SHP77 (cell line): Measurements from ENCODE around the gene PPP2R5C.

Experiments
- DNase-seq, 2 experiments: peaks; one replicate each; lab custom pipeline; 2025; lab: John Stamatoyannopoulos, UW

Gene PPP2R5C

DNA sequence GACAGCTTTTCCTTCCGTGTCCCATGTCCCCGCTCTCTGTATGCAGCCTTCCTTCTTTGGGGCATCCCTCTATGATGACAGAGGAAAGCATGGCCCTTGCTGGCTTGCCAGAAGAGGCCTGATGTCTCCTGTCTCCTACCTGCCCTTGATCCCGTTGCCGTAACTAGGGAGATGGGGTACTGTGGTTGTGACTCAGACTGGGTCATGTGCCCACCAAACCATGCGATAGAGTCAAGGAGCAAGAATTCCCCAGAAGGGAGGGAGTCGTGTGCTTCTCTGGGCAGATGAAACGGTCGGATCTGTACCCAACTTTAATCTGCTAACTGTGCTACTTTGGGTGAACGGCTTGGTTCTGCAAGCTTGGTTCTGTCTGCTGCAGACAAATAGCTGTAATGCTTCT is 103.8 kb downstream of the PPP2R5C start:
- no peak for DNase-seq

DNA sequence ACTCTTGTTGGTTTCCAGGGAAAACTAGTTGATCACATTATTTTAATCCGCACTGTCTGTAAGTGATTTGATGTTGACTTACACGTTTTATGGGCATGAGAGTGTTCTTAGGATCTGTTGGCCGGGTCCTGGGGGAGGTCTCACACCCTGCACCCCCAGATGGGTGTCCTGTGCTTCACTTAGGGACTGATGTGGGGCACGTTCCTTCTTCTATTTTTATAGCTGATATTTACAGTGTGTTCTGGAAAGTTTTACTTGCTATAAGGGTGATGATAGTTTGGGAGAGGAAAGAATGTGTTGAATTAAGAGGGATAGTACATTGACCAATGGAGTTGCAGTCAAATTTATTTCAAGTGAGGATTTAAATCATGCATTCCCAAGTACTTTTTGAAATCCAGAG is 106.3 kb downstream of the PPP2R5C start:
- DNase-seq: no peak

DNA sequence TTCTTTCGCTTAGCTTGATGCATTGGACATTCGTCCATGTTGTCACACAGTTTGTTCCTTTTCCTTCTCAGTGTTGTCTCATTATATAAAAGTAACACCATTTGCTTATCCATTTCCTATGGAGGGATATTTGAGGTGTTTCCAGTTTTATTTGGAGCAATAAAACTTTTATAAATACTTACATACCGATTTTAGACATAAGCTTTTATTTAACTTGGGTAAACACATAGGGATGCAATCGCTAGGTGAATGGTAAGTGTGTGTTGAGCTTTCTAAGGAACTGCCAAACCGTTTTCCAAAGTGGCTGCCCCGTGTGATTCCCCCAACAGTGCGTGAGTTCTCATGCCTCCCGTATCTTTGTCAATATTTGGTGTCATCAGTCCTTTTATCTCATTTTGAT is 107.7 kb downstream of the PPP2R5C start:
- DNase-seq: no peak

DNA sequence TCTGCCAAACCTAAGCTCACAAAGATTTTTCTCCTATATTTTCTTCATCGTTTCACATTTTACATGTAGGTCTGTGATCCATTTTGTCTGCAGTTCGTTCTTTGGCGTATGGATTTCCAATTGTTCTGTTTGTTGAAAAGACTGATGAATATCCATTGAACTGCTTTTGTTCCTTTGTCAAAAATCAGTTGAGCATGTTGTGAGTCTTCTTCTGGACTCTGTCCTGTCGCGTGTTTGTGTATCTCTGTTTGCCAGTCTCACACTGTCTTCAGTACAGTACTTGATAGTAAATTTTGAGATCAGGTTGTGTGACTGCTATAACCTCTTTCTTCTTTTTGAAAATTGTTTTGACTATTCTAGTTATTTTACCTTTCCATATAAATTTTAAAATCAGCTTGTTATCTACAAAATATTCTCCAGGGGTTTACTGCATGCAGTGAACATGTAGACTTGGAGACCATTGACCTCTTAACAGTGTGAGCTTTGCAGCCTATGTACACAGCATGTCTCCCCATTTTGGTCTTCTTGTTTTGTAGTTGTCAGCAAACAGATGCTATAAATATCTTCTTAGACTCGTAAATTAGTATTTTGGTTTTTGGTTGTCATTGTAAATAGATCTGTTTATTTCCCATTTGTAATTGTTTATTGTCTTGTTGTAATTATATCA is 108.9 kb downstream of the PPP2R5C start:
- DNase-seq: no peak

DNA sequence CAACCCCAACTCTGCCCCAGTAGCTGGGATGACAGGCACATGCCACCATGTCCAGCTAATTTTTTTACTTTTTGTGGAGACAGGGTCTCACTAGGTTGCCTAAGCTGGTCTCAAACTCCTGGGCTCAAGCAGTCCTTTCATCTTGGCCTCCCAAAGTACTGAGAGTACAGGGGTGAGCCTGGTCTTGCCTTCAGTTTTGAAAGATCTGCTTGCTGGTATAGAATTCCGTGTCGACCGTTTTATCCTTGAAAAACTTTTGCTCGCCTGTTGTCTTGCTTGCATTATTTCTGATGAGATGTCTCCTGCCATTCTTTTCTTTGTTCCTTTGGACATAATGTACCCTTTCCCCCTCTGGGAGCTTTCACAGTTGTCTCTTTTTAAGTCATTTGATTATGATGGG is 110.8 kb downstream of the PPP2R5C start:
- no peak for DNase-seq

DNA sequence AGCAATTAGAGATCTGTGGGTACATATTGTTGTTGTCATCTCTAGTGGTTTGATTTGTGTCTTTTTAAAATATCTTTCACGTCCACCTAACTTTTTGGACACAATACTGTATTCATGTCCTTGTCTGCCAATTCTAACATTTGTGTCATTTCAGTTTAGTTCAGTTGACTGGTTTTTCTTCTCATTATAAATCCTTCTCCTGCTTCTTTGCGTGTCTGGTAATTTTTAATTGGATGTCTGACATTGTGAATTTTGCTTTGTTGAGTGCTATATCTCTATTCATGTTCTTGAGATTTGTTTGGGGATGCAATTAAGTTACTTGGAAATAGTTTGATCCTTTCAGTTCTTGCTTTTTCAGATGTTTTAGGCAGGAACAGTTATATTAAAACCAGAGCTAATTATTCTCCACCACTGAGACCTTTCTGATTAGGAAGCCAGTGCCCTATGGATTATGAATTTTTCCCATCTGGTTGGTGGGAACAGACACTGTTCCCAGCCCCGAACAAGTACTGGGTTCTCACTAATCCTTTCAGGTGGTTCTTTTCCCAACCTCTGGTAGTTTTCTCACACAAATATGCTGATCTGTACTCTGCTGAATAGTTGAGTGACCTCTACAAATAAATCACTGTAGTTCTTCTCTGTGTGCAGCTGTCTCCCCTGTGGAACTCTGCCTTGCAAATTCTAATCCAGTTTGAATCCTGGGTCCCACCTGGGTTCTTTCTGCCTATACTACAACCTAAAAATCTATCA is 111.7 kb downstream of the PPP2R5C start:
- DNase-seq: no peak

DNA sequence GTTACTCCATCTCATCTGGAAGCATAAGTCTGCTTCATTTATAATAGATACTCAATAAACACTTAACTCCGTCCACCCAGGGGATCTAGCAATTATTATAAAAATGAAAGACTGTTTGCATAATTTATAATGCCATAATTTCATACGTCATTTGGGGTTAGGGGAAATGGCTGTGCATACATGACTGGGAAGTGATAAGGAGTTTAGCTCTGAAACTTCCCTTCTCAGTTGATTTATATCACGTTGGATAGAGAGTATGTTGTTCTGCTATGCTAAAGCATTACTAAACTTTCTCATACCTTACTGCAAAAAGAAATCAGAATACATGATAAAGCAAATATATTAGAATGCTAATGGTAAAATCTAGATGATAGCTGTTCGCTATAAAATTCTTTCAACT is 112.5 kb downstream of the PPP2R5C start:
- no peak for DNase-seq

DNA sequence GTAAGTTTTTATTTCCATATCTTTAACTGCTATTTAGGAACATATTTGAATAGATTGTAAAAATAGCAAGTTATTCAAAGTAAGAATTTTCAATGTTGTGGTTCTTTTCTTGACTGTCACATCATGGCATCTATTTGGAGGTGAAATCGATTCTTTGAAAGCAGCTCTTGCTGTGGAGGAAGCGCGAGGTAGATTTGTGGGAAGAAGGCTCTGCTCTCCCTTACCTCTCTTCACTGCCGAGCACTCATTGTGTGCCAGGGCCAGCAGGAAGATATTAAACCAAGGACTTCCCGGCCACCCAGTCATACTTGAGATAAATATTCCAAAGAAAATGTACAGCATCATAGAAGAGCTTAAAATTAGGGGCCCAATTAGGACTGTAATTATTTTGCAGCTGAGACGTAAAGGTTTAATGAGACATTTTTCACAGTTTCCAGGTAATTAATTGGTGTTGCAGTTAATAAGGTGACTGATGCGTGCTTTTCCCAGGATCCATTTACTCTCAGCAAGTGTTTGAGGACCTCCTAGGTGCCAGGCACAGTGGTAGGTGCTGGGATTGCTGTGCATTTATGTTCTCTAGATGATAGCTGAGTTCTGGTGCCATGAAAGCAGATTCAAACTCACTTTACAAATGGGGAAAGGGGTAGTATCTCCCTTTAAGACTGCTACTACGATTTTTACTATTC is 113.7 kb downstream of the PPP2R5C start:
- DNase-seq: no peak

DNA sequence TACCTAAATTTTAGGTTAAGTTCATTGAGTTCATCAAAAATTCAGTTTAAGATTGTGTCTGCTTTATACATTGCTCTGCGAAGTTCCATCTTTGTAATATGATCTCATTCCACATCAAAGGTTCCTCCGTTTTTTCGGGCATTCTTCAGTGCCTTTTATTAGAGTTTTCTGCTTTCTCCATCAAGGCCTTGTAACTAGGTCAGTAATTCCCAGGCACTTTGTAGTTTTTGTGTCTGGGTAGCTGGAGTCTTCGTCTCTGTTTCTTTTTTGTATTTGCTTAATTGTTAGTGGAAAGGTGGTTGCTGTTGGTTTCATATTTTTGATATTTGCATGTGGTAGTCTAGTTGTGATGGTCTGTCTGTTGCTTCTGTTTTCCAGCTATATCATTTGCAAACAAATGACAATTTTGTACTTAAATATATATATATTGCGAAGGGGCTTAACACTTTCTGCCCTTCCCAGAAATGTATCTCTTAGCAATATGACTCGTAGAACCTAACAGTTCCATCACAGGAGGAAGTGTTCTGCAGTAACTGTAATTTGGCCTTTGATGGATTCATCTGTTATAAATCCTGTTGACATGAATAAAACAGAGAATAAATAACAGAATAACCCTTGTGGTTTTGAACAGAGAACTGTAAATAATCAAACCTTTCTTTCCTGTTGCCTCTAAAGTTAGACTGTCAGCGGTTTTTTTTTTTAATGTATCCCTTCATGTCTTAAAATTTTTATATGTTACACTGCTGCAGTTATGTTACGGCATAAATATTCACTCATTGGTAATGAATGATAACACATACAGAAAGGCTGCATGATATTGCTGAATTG is 114.4 kb downstream of the PPP2R5C start:
- no peak for DNase-seq

DNA sequence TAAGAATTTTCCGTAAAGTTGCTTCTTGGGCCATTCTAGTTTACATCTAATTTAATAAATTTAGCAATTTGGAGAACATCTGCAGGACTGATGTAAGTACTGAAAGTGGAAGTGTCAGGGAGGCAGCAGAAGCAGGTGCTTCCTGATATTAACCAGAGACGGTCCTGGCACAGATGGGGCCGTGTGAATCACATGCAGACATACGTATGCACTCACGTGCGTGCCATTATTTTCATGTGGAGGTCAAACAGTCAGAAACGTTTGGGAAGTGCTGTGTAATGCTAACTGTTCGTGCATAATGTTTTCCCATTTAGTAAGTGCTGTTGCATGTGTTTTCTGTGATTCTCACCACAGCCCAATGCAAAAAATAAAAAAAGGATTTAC is 115.0 kb downstream of the PPP2R5C start:
- peak; percentile 49 to 57 for DNase-seq

DNA sequence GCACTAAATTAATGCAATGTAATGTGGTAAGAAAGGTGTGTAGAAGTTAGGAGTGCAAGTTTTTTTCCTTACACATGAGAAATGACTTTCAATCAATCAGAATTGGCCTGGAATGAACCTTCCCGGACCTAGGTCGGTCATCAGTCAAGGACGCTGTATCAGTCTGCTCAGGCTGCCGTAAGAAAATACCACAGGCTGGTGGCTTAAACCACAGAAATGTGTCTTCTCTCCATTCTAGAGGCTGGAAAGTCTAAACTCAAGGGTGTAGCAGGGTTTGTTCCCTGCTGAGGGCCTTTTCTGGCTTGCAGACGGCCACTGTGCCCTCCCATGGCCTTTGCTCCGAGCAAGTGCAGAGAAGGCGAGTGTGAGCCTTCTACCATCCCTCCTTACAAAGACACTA is 116.3 kb downstream of the PPP2R5C start:
- no peak for DNase-seq

DNA sequence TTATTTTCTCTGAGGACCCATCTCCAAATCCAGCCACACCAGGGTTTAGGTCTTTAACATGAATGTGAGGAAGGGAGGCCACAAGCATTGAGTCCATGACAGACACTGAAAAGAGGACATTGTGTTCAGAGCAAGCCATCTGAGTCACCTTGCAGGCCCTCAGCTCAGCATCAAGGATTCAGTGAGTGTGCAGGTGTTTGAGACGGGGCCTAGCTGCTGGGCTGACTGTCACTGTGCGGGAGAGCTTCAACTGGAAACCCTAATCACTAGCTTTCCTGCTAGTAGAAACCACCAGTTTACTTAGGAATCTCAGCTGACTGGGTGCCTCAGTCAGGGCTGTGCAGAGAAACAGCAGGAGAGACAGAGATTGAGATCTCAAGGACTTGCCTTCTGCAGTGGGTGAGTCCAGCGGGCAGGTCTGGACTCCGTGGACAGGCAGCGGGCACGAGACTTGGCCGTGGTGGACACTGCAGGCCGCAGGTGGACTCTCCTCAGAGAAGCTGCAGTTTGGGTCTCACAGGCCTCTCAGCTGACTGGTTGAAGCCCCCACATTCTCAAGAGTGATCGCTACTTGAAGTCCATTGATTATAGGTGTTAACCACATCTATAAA is 116.8 kb downstream of the PPP2R5C start:
- no peak for DNase-seq

DNA sequence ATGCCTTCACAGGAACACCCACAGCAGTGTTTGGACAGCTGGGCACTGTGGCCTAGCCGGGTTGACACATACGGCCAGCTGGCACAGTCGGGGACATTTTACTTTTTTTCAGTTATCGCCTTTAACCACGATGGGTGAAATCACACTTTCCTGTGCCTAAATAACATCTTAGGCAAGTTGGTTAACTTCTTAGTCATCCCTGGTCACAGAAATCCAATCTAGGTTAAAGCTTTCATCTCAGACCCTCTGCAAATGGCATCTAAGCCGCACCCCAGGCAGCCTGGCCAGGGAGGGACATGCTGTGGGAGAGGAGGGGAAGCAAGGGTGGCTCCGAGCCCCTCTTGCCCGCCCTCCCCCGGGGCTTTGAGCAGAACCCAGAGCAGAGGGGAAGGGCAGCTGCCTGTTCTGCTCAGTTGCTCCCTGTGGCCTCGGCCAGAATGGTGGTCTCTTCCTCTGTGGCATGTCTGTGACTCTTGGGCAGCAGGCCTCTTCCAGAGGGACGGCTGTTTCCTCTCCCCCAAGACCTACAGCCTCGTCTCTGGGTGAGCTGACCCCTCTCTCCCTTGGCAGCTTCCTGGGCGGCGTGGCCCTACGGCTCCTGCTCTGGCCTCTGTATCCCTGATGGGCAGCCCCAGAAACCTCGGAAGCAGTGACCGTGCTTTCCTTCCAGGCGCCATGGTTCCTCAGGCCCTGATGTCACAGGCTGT is 117.5 kb downstream of the PPP2R5C start:
- no peak for DNase-seq

DNA sequence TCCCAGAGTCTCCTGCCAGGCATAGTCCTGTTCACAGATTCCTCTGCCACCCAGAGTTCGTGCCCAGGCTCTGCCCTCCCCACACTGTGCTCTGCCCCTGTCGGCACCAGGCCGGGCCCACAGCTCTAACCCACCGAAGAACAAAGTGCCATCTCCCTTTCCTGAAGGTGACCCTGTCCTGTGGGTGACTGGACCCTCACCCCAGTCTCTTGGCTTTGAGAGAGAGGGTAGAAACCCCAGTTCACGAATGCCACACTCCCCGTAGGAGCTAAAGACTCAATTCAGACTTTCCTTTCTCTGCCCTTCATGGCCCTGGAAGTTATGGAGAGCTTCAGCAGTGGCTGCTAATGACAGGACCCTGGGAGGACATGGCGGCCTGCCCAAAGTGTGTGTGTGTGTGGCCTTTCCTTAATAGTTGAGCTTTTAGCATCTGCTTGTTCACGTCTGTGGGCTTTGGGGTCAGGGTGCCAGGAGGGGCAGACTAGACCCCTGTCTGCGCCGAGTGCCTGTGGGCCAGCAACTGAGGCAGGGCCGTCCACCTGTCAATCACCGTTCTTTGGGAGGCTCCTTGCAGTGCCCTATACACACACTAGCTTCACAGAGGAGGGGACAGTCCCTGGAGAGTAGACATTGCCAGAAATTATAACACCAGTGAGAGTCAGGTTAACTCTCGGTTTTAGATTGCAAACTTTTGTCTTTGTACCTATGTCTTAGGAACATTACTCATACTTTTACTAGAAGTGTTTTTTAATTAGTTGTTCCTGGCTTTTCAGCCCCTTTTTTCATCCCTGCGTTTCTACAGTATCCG is 118.2 kb downstream of the PPP2R5C start:
- DNase-seq: no peak

DNA sequence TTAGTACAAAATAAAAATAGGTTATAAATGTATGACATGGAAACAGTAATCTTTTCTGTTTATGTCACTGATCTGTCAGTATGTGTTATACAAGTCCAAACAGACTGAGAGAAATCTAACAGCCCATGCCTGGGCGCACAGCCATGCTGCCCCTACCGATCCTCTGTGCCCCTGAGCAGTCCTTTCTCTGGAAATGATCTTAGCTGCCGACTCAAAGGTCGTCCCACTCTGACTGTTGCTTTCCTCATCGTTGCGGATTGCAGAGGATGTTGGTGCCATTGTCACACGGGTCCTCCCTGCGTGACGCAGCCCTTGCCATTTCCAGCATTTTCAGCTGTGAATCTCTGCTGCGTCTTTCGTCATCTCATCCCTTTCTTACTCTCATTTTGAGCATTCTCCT is 119.9 kb downstream of the PPP2R5C start:
- DNase-seq: no peak

DNA sequence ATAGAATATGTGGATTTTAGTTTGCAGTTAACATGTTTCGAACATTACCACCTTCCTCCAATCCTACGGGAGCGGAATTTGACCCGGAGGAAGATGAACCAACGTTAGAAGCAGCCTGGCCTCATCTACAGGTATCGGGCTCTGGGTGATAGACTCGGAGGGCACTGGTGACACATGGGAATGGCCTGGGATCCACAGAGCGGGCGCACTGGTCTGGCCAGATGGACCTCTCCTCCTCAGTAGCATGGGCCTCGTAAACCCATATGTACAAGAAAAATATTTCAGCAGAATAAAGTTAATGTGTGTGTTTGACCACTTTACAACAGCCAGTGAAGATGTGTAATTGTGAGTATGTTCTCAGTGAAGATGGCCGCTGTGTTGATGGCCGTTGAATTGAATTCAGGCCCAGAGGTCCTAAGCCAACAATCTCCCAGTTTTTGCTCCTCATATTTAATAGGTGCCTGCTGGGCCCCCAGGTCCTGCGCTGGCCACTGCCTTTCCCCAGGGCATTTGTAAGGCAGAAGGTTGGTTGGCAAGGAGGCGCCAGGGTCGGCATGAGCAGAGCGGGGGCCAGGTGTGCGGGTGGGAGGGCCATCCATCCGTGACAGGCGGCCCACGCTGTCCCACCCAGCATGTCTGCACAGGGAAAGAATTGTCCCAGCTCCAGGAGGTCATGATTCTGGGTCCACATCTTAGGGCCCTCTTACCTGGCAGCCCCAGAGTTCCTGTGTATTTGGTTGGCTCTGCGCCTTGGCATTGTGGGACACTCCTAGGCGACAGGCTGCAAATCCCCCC is 120.8 kb downstream of the PPP2R5C start:
- no peak for DNase-seq

DNA sequence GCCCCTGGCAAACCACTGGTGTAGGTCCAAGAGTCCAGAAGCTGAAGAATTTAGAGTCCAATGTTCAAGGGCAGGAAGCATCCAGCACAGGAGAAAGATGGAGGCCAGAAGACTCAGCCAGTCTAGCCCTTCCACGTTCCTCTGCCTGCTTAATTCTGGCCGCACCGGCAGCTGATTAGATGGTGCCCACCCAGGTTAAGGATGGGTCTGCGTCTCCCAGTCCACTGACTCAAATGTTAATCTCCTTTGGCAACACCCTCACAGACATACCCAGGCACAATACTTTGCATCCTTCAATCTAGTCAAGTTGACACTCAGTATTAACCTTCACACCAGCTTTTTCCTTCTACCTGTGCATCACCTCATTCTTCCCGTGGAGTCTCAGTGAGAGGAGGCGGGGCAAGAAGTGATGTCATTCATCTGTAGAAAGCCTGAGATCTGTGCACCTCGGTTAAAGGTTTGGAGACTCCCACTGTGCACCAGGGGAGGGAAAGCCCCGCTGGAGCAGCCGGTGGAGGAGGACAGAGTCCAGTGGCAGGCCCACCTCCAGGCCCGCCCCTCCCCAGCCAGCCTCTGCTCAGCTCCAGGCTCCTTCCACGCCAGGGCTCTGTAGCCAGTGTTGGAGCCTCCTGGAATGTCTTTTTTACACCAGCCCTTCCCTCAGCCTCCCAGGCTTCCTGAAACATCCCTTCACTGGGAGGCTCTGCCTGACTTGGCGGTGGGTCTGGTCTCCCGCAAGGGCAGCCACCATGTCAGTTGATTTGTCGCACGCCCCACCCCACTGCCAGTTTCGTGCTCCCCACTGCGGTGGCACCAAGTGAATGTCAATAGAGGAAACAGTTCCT is 122.8 kb downstream of the PPP2R5C start:
- no peak for DNase-seq

DNA sequence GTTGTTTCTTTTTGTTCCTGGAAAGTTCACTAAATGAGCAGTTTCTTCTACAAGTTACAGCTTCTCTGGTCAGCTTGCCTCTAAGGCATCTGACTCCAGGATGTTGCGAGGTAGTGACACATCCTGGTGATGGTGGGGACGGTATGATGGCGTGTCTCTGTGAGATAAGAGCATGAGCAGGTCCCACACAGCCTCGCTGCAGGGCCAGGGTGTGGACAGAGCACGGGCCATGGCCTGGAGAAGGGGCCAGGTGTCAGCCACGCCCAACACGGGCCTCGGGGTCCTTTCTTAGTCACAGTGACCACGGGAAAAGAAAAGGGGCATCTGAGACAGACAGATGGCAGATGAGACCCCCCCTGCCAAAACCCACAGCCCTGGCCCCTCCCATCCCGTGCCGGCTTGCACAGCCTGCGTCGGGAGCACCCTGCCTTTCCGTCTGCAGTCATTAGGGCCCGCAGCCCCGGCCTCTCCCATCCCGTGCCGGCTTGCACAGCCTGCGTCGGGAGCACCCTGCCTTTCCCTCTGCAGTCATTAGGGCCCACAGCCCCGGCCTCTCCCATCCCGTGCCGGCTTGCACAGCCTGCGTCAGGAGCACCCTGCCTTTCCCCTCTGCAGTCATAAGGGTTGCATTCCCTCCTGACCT is 123.5 kb downstream of the PPP2R5C start:
- no peak for DNase-seq
